Measurements from ENCODE around the gene NDUFB11. TPM values are rescaled to one million over a fixed set of nuclear protein-coding genes. Genes with fewer than 3 reads are reported as not detected.

The NDUFB11 gene
- total RNA-seq, 1 donor from 2014 or later = 32.1 TPM

GRCh38 chrX:47178337-47178736 lies 33.8 kb upstream of the NDUFB11 start:
- no peak for DNase-seq (ENCODE audit: low read depth)
- FAIRE-seq = no peak
- peaks cover 21% of the 10 kb centered on the region for H3K36me3 ChIP-seq (ENCODE audit: control insufficient read depth, insufficient read depth, low read length)

GRCh38 chrX:47177079-47177478 lies 32.6 kb upstream of the NDUFB11 start:
- FAIRE-seq = no peak
- TF ChIP-seq CTCF (IDR thresholded peaks at IDR 0.05; ENCODE audit: insufficient read depth, low read length, severe bottlenecking) = no peak
- DNase-seq (ENCODE audit: low read depth) = no peak
- Histone ChIP-seq H3K36me3 (ENCODE audit: control insufficient read depth, insufficient read depth, low read length) (peaks cover 27% of the 10 kb centered on the region), H3K27me3 (ENCODE audit: control insufficient read depth, insufficient read depth, low read length) (no peaks in the 10 kb centered on the region), H3K4me3 (ENCODE audit: low read depth, low read length) (no peak overlapping the region)

More at GRCh38 chrX:47178337-47178736, 33.8 kb upstream of the NDUFB11 start:
- H3K4me3 ChIP-seq (ENCODE audit: low read depth, low read length) = no peak overlapping the region
- H3K27me3 ChIP-seq (ENCODE audit: control insufficient read depth, insufficient read depth, low read length) = no peaks in the 10 kb centered on the region
- TF ChIP-seq CTCF (IDR thresholded peaks at IDR 0.05; ENCODE audit: insufficient read depth, low read length, severe bottlenecking) = no peak

GRCh38 chrX:47176101-47176740 lies 31.7 kb upstream of the NDUFB11 start:
- H3K36me3 ChIP-seq (ENCODE audit: control insufficient read depth, insufficient read depth, low read length) = peaks cover 27% of the 10 kb centered on the region
- TF ChIP-seq CTCF (IDR thresholded peaks at IDR 0.05; ENCODE audit: insufficient read depth, low read length, severe bottlenecking) = no peak
- DNase-seq (ENCODE audit: low read depth) = no peak

GRCh38 chrX:47175588-47175980 lies 31.1 kb upstream of the NDUFB11 start:
- FAIRE-seq (no peak), DNase-seq (ENCODE audit: low read depth) (no peak)
- Histone ChIP-seq H3K36me3 (ENCODE audit: control insufficient read depth, insufficient read depth, low read length) (peaks cover 26% of the 10 kb centered on the region), H3K27me3 (ENCODE audit: control insufficient read depth, insufficient read depth, low read length) (no peaks in the 10 kb centered on the region), H3K4me3 (ENCODE audit: low read depth, low read length) (no peak overlapping the region)
- no peak for TF ChIP-seq CTCF (IDR thresholded peaks at IDR 0.05; ENCODE audit: insufficient read depth, low read length, severe bottlenecking)

More at GRCh38 chrX:47176101-47176740, 31.7 kb upstream of the NDUFB11 start:
- no peak for FAIRE-seq
- Histone ChIP-seq H3K27me3 (ENCODE audit: control insufficient read depth, insufficient read depth, low read length) (no peaks in the 10 kb centered on the region), H3K4me3 (ENCODE audit: low read depth, low read length) (no peak overlapping the region)

- peaks cover 23% of the 10 kb centered on the region for H3K36me3 ChIP-seq (ENCODE audit: control insufficient read depth, insufficient read depth, low read length)
- FAIRE-seq = no peak
- H3K27me3 ChIP-seq (ENCODE audit: control insufficient read depth, insufficient read depth, low read length) = no peaks in the 10 kb centered on the region
- no peak for TF ChIP-seq CTCF (IDR thresholded peaks at IDR 0.05; ENCODE audit: insufficient read depth, low read length, severe bottlenecking)
- H3K4me3 ChIP-seq (ENCODE audit: low read depth, low read length) = no peak overlapping the region
- DNase-seq (ENCODE audit: low read depth) = no peak
Observed at GRCh38 chrX:47174846-47175587, 30.5 kb upstream of the NDUFB11 start.
